Amygdala (tissue), 56 donors: ENCODE results near the gene ZNF385D.
"Not testable (repeated sequence)": the region's sequence is repeated elsewhere in the genome, so short reads cannot be mapped to it uniquely, and the experiment has no call there.

Experiments used
- DNase-seq, 56 donors: peaks; one replicate each; lab custom pipeline; 2025; lab: John Stamatoyannopoulos, UW

The ZNF385D gene

DNA sequence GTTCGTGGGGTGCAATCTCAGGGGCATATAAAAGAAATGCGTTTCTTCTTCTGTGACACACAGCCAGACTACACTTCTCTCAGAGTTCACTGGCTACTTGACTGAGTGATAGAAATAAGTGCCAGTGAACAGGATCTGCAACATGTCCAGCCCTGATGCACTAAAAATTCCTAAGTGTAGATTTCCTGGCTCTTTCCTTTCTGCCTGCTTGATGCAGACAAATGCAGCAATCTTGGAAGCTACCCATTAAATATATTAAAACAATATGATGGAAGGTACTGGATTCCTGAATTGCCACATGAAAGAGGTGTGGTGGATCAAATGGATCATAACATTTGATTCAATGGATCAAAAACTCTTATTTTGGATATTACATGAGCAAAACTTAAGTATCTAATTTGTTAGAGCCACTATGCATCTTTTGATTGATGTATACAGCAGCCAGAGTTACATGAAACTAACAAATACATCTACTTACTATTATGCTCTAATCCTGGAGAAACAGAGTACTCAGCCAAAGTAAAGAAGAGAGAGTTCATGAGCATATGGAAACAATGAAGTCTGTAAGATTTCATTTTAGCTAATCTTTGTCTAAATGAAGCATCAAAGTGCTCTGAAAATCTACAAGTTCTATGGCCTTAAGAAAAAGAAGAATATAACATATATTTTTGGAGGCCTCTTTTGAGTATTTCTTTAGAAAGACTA, 222.6 kb downstream of the ZNF385D start:
- DNase-seq = no peak

DNA sequence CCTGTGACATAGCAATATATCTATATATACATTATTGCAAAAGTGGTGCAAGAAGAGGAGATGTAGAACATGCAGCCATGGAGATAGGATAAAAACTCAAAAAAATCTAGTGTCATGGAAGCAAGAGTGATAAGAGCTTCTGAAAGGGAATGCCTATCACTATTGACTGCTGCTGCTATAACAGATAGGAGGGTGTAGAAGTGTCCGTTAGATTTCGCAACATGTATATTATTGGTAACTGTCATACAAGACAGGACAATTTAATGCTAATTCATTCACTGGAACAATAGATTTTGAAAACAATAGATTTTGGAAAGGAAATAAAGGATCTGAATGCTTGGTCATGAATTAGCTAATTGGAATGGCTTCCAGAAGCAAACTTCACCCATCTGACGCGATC, 224.5 kb downstream of the ZNF385D start:
- no peak for DNase-seq

DNA sequence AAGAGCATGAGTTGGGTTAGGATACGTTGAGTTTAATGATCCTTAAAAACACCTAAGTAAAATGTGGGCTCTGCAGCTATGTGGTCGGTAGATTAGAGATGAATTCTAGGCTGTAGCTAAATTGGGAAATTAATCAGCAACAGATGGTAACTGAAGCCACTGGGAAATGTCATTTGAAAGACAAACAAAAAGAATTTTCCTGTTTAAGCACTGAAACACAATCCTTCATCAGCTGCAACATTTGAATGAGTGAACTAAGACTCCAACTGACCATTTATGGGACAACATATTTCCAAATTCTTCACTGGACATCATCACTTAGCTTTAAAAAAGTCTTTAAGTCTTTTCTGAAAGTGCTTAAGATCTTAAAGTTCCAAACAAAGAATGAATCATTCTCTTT, 226.9 kb downstream of the ZNF385D start:
- no peak for DNase-seq

GRCh38 chr3:21520106-21520963, 230.7 kb downstream of the ZNF385D start:
- DNase-seq = no peak

DNA sequence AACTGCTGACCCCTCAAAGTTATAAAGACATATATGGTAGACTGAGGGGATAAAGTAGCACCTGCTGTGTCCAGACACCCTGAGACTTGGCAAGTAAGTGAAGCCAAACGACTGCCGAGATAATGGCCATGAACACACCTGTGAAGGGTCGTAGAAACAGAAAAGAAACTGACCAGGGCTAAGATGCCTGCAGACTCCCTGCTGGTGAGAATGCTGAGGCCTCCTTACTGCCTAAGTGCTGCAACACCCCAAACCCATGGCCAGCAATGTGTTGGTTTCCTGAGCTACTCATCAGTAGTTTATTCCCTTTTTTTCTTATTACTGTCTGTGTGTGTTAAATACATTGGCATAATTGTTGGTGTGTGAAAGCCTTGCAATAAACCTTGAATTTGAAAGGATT, 233.8 kb downstream of the ZNF385D start:
- DNase-seq = no peak

DNA sequence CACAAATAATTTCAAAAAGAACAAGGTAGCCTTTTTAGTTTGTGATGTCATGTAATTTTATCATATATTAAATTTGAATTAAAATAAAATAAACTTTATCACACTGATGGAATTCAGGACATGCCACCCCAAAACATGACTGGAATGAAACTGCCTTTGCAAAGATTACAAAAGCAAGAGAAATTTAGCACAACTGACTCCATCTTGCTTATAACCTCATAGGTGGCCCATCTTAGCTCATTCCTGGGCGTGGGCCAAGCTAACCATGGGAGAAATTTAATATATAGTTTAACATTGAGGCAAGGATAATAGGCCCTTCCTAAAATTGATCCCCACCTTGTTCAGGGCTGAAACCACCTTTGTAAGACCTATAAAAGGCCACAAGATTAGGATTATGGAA, 235.6 kb downstream of the ZNF385D start:
- DNase-seq = no peak

GRCh38 chr3:21509731-21510470, 241.1 kb downstream of the ZNF385D start:
- DNase-seq = no peak

GRCh38 chr3:21508246-21508645, 242.8 kb downstream of the ZNF385D start:
- no peak for DNase-seq

GRCh38 chr3:21505711-21506460, 245.1 kb downstream of the ZNF385D start:
- DNase-seq = no peak

DNA sequence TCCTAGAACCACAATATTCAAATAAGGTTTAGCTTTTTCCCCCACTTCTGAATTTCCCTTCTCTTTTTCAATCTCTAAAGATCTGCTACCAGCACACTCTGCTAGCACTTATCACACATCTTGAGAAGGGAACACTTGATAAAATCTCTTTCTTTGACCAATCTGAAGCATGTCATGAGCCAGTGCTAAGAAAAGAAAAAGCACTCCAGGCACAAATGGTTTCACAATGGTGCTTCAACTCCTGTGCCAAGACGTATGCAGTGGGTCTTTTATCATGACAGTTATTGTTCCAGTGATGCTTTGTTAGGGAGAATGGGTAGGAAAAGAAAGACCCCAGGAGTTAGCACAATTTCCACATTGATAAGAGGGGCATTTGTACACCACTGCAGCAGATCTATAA, 248.4 kb downstream of the ZNF385D start:
- no peak for DNase-seq

DNA sequence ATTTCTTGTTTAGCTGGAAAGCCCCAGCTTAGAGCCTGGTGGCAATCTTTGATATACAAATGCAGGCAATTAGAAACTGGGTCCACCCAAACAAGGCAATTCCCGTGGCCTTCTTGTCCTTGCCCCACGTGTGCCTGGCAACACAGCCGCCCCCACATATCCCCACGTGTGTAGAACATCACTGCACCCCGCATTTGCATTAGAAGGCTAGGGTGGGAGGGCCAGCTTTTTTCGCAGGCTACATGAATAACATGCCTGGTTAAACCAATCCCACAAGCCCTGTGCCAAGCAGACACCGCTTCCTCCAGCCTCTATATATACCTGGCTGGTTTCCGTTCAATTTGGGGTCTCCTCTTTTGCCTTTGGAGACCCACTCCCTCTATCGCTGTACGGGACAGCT, 250.2 kb downstream of the ZNF385D start:
- DNase-seq = no peak

- DNase-seq = not testable (repeated sequence)
Measured at GRCh38 chr3:21490671-21491070, 260.3 kb downstream of the ZNF385D start.

DNA sequence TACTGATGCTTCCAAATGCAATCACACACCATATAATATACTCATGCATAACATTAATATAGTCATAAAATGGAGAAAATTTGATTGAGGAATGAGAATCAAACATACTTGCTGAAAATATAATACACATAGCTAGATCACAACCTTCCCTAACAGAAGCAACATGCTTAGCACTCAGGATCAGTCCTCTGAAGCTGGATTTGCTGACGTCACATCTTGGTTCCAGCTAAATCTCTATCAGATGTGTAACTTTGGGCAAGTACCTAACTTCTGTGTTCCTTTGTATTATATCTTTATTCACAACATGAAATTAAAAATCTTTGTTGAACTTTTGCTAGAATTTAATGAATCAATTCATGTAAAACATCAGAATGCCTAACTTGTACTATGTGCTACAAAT, 263.5 kb downstream of the ZNF385D start:
- no peak for DNase-seq

DNA sequence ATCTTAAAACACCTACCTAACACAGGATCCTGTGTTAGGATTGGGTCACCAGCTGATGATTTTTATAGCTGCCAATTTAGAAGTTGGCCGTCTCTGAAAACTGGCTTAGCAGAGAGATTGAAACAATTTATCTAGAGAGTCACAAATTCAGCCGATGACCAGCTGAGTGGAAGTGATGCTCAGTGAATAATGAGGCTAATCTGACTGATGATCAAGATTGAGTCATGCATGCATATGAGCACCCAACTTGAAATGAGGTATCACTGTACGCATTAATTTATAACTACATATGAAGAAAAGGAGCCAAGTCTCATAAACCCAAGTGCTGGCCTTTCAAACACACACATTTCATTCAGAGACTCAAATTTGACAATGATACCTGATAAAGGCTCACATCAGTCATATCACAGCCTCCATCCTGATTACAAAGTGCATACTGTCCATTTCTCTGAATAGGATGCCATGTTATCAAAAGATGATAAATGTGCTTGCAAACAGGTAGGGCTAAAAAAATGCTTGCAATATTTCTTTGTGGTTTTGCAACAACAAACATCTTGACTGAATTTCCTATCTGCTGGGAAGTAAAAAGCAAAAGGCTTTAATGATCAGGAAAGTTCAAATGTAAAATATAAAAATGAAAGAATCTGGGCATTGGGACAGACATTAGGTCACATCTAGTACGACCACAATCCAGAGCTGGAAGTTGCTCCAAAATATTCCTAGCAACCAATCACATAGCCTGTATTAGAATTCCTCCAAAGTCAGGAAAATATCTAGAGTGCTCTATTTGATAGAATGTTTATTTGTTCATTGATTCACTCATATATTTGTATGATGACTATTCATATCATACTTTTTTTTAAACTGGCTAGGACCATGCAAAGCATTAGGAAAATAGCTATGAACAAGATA, 264.7 kb downstream of the ZNF385D start:
- not testable (repeated sequence) for DNase-seq

GRCh38 chr3:21484828-21485144, 266.2 kb downstream of the ZNF385D start:
- DNase-seq = no peak

- peak in 40 of 56 donors; percentile 0 to 61 (median 9) for DNase-seq
Measured at GRCh38 chr3:21484057-21484827, 266.8 kb downstream of the ZNF385D start.

DNA sequence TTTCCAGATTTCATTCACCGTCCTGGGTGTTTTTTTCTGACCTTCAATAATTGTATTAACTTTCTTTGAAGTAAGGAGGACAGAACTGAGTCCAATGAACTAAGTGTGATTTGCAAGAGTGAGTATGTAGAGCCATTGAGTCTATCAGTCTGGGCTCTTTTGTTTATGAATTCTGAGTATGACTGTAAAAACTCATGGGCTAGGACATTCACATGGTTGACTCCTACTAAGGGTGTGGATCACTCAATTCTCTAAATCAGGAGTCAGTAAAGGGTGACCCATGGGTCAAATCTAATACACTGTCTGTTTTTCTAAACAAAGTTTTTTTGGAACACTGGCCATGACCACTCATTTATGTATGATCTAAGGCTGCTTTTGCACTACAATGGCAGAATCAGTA, 269.0 kb downstream of the ZNF385D start:
- no peak for DNase-seq

DNA sequence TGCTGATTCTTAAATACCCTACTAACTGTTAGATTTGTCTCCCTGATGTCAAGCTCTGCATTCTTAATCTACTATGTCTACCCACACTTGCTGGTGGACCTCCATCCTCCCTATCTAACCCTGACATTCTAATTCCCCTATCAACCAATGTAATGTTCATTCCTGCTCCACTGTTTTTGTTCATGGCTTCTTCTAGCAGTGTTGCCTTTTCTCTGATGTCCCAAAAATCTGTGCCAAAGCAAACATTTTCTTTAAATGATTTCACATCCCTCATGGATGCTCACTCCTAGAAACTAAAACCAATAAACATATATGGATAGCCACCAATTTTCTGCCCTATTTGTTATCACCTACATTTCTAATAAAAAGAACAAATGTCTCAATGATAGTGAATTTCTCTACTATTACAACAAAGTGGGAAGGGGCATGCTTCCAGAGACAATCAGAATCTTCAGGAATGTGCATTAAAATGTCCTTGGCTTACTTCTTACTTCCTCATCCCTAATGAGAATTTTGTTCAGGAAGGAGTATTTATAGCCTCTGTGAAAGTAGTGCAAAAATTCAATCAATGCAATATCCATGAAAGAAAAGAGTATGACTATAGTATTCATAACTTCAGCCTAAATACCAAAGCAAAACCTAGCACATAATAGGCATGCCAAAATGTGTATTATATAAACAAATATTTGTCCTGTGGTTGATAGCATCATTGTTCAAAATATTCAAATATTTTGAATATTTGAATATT, 273.3 kb downstream of the ZNF385D start:
- no peak for DNase-seq
